ENCODE results near the gene HLF.

- TF ChIP-seq, protein P1, sequence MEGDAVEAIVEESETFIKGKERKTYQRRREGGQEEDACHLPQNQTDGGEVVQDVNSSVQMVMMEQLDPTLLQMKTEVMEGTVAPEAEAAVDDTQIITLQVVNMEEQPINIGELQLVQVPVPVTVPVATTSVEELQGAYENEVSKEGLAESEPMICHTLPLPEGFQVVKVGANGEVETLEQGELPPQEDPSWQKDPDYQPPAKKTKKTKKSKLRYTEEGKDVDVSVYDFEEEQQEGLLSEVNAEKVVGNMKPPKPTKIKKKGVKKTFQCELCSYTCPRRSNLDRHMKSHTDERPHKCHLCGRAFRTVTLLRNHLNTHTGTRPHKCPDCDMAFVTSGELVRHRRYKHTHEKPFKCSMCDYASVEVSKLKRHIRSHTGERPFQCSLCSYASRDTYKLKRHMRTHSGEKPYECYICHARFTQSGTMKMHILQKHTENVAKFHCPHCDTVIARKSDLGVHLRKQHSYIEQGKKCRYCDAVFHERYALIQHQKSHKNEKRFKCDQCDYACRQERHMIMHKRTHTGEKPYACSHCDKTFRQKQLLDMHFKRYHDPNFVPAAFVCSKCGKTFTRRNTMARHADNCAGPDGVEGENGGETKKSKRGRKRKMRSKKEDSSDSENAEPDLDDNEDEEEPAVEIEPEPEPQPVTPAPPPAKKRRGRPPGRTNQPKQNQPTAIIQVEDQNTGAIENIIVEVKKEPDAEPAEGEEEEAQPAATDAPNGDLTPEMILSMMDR (conservative IDR thresholded peaks at IDR 0.05; ENCODE audit: low read depth, low read length) = no peak
- TF ChIP-seq CEBPB (IDR thresholded peaks at IDR 0.05; ENCODE audit: low read depth, low read length) = no peak
- no peak for TF ChIP-seq BHLHE40 (IDR thresholded peaks at IDR 0.05; ENCODE audit: low read depth, low read length)
- no peak for TF ChIP-seq POLR2A (IDR thresholded peaks at IDR 0.05; ENCODE audit: low read depth, low read length)
- no peak for TF ChIP-seq RFX5 (IDR thresholded peaks at IDR 0.05; ENCODE audit: low read depth, low read length)
- no peak for TF ChIP-seq MAZ (IDR thresholded peaks at IDR 0.05; ENCODE audit: borderline replicate concordance, low read depth, low read length)
- no peak for TF ChIP-seq FOS (IDR thresholded peaks at IDR 0.05; ENCODE audit: low read depth, low read length)
- TF ChIP-seq MXI1 (IDR thresholded peaks at IDR 0.05; ENCODE audit: borderline replicate concordance, low read depth, low read length) = no peak
- no peak for TF ChIP-seq SMC3 (IDR thresholded peaks at IDR 0.05; ENCODE audit: low read depth, low read length)
Observed at GRCh38 chr17:55321427-55322060, 56.8 kb downstream of the HLF start.

Data from IMR-90 (cell line).